PFSK-1 (cell line): ENCODE data around the gene KLHL1.

ENCODE experiments used
- FOXP2 ChIP-seq: optimal IDR thresholded peaks from 2 replicates; pipeline ENCODE3; 2011; ENCODE audit warnings: borderline replicate concordance, control low read depth, inconsistent platforms; ENCODE audit not compliant: insufficient read depth; ENCODE audit errors: extremely low read length, extremely low read depth
- POLR2AphosphoS5 ChIP-seq: IDR thresholded peaks from 2 replicates; pipeline ENCODE4 v1.6.1; 2012; ENCODE audit warnings: low read depth, mild to moderate bottlenecking, control low read depth, low read length, moderate library complexity
- REST ChIP-seq, 2 experiments: IDR thresholded peaks; 2 replicates each; pipeline versions ENCODE4 v1.6.1 to v1.8.0; 2011 to 2012; ENCODE audit warnings: low read depth in 2 of 2, low read length in 2 of 2, control low read depth in 1 of 2, inconsistent platforms in 1 of 2, mild to moderate bottlenecking in 1 of 2, moderate library complexity in 1 of 2; ENCODE audit not compliant: insufficient read depth in 1 of 2
- SIN3A ChIP-seq: IDR thresholded peaks from 2 replicates; pipeline ENCODE4 v1.6.1; 2012; ENCODE audit warnings: mild to moderate bottlenecking, low read length, moderate library complexity, borderline replicate concordance; ENCODE audit not compliant: insufficient read depth
- TAF1 ChIP-seq: IDR thresholded peaks from 2 replicates; pipeline ENCODE4 v1.6.1; 2012; ENCODE audit warnings: low read length, control low read depth, borderline replicate concordance; ENCODE audit not compliant: insufficient read depth

The KLHL1 gene

GRCh38 chr13:69769608-69770007 lies 338.6 kb downstream of the KLHL1 start:
- TF ChIP-seq FOXP2, result no peak
- TF ChIP-seq SIN3A, result no peak
- no peak for TF ChIP-seq POLR2AphosphoS5
- no peak for TF ChIP-seq REST (IDR thresholded peaks at IDR 0.05; ENCODE audit: insufficient read depth in 1 of 2, low read depth in 2 of 2, low read length in 2 of 2)
- no peak for TF ChIP-seq TAF1

- TF ChIP-seq TAF1 (no peak), REST (IDR thresholded peaks at IDR 0.05; ENCODE audit: insufficient read depth in 1 of 2, low read depth in 2 of 2, low read length in 2 of 2) (no peak), FOXP2 (no peak), SIN3A (no peak), POLR2AphosphoS5 (no peak)
These were observed 346.7 kb downstream of the KLHL1 start for GRCh38 chr13:69761581-69761980.

- TF ChIP-seq SIN3A, result no peak
- TF ChIP-seq REST (IDR thresholded peaks at IDR 0.05; ENCODE audit: insufficient read depth in 1 of 2, low read depth in 2 of 2, low read length in 2 of 2), result no peak
- no peak for TF ChIP-seq FOXP2
- TF ChIP-seq TAF1, result no peak
- no peak for TF ChIP-seq POLR2AphosphoS5
These were observed 353.2 kb downstream of the KLHL1 start for GRCh38 chr13:69755101-69755500.

- TF ChIP-seq SIN3A (no peak), FOXP2 (no peak), TAF1 (no peak), POLR2AphosphoS5 (no peak), REST (IDR thresholded peaks at IDR 0.05; ENCODE audit: insufficient read depth in 1 of 2, low read depth in 2 of 2, low read length in 2 of 2) (no peak)
These were observed 357.0 kb downstream of the KLHL1 start for GRCh38 chr13:69751259-69751658.

GRCh38 chr13:69737129-69737935 lies 370.9 kb downstream of the KLHL1 start:
- no peak for TF ChIP-seq FOXP2
- TF ChIP-seq POLR2AphosphoS5, result no peak
- no peak for TF ChIP-seq REST (IDR thresholded peaks at IDR 0.05; ENCODE audit: insufficient read depth in 1 of 2, low read depth in 2 of 2, low read length in 2 of 2)
- TF ChIP-seq SIN3A, result no peak
- TF ChIP-seq TAF1, result no peak
